Measurements from ENCODE around the gene ARMH1.

The ARMH1 gene

DNA sequence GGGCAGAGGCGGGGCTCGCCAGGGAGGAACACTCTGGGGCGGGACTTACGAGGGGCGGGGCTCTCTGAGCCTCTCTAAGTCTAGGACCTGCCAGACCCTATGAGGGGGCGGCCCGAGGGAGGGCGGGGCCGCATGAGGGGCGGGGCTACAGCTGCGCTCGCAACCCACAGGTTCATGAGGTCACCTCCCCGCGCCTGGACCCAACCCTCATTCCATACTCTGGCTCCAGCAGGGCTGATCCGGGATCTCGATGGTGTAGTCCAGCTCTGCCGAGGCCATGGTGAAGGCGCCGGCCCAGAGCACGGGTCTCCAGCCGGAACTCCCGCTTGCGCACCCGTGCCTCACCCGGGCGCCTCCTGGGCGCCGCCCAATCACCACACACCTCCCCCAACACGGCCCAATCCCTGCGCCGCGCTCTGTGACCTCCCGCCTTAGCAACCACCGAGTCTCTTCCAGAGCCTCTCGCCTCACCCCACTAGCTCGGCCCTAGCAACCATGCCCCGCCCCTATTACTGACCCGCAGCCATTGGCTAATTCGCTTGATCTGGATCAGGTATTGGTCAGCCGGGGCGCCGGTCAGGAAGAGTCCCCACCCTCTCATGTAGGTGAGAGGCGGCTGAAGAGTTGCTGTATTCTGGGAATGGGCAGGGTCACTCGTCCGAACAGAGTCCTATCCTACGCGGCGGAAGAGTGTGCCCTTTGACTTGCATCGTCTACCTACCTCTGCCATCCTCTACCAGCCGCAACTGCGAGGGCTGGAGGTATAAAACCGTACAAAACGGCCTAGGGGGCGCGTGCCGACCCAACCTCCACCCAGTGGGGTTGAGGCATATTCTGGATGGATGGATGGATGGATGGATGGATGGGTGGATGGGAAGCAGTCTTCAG is at the start of gene ARMH1, which contains the start of gene TMEM53:
Gene ARMH1, plus strand, starts transcription at position 602 of the 888 bp plus-strand sequence. CDS start 14,984 bp downstream, outside the sequence.
Gene TMEM53, minus strand, starts transcription at position 369 of the 888 bp plus-strand sequence. Its CDS starts 90 bp downstream, at position 279.
- peak; percentile 95 for FAIRE-seq

DNA sequence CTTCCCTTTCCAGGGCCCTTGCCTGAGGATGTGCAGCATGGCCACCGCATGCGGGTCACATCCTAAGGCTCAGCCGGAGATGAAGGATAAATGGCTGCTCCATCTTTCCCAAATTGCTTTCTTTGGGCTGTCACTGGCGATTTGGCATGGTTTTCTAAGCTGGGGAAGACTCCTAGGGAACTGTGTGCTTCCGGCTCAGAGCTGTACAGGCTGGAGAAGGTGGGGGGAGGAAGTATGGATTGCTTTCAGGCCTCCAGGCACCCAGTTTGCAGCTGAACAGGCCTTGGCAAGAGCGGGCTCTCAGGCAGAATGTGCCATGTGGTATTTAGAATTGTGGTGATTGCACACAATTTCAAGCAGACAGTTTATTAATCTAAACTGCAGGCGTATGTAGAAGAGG is 49.2 kb upstream of the ARMH1 start:
- no peak for FAIRE-seq

DNA sequence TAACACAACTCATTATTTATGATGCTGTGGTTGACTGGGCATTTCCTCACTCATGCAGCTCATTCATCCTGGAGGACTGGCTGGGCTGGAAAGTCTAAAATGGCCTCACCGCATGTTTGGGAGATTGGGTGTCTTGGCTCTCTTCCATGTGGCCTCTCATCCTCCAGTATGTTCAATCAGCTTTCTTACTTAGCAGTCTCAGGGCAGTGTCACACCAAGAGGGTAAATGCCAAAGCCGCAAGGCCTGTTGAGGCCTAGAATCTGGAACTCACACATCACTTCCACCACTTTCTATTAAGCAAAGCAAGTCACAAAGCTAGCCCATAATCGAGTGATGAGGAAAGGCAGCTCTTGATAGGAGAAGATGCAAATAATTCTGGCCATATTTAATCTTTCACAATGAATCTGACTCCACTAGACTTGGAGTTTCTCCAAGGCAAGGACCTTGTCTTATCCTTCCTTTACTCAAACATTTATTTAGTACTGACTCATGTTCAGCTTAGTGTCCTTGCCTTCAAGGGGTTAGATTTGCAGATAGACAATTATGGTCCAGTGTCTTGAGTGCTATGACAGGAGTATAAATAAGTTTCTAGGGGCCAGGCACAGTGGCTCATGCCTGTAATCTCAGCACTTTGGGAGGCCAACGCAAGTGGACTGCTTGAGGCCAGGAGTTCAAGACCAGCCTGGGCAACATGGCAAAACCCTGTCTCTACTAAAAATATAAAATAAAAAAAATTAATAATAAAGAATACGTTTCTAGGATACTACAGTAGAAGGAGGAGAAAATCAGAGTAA is 45.4 kb upstream of the ARMH1 start:
- no peak for FAIRE-seq

GRCh38 chr1:44630116-44630515 is 44.4 kb upstream of the ARMH1 start:
- no peak for FAIRE-seq

DNA sequence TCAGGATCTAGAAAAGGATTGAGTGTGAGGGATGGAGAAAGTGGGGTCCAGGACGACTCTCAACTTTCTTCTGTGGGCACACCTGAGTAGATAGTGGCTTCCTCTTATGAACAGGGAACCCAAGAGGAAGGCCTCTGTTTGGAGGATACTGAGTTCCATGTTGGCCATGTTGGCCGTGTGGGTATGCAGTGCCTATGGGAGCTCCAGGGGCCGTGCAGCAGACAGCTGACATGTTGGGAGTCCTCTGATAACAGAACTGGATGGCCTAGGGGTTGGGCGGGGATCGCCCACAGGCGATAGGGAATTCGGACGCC is 43.2 kb upstream of the ARMH1 start:
- FAIRE-seq, result no peak

DNA sequence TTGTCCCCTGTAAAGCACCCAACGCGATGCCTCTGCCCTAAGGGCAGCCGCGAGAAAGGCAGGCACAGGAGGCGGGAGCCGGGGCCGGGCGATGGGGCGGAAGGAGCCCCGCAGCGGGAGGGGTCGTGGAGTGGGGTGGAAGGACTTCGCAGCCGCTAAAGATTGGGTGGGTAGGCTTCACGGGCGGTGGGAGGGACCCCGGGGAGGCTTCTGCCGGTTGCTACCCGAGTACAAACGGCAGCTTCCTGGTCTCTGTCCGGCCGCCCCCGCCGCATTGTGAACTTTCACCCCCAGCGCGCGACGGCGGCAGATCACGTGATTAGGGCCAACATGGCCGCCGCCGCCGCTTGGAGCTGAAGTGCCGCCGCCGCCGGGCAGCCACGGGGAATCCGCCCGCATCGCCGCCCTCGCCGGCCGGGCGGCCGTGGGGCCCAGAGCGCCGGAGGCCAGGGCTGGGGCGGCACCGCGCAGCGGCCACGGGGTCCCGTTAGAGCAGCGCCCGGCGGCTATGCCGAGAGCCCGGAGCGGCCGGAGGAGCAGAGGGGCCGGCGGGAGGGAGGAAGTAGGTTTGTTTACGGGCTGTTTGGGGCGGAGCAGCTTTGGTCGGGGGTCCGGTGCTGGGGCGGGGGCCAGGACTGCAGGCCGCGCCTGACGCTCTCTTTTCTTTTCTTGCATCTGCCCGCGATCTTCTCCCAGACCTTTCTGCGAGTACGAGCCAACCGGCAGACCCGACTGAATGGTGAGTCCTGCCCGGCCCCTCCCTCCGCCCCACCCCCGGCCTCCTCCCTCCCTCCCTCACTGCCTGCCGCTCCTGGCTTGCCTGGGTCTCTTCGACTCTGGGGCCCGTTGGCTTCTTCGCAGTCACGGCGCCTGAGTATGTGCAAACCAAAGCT is 42.6 kb upstream of the ARMH1 start:
- no peak for FAIRE-seq

DNA sequence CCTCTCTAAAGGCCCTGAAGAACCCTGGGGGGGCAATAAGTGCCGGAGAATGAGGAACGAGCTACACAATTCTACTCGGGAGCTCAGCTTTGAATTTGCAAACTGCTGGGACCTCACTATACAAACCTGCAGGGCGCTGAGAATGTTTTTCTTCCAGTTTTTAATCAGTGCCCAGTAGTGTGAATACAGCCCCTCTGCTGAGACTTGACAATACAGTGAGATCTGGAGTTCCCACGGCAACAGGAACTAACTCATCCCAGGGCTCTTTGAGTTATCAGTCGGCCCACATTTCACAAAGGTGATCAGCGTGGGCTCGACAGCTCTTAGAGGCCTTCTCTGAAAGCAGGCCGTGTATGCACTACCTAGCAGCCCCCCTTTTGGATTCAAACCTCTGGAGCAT is 41.9 kb upstream of the ARMH1 start:
- no peak for FAIRE-seq

DNA sequence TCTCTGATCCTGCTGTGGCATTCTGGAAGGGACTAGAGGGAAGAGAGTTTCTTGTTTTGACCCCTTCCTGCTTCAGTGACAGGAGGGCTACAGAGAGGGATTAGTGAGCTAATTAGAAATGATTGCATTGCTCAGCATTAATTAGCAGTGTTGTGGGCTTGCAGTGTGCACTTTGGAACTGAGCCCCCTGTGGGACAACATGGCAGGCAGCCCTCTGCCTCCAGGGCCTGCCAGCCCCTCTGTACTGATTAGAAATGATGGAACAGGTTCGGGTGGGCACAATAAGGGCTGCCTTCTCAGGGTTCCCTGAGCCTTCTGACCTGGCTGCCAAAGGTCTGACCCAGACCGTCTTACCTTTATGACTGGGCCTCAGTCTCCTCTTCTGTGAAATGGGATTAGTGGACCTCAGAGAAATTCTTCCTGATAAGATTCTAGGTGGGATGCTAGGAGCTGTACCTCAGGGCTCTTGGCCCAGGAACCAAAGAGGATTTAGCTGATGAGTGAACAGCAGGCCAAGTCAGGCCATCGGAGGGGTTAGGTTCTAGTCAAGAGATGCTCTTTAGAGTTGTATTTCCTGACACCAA is 39.8 kb upstream of the ARMH1 start:
- FAIRE-seq, result no peak

- FAIRE-seq, result no peak
Observed at GRCh38 chr1:44635439-44635838, 39.1 kb upstream of the ARMH1 start.

- no peak for FAIRE-seq
Observed at GRCh38 chr1:44636083-44636687, 38.3 kb upstream of the ARMH1 start.

DNA sequence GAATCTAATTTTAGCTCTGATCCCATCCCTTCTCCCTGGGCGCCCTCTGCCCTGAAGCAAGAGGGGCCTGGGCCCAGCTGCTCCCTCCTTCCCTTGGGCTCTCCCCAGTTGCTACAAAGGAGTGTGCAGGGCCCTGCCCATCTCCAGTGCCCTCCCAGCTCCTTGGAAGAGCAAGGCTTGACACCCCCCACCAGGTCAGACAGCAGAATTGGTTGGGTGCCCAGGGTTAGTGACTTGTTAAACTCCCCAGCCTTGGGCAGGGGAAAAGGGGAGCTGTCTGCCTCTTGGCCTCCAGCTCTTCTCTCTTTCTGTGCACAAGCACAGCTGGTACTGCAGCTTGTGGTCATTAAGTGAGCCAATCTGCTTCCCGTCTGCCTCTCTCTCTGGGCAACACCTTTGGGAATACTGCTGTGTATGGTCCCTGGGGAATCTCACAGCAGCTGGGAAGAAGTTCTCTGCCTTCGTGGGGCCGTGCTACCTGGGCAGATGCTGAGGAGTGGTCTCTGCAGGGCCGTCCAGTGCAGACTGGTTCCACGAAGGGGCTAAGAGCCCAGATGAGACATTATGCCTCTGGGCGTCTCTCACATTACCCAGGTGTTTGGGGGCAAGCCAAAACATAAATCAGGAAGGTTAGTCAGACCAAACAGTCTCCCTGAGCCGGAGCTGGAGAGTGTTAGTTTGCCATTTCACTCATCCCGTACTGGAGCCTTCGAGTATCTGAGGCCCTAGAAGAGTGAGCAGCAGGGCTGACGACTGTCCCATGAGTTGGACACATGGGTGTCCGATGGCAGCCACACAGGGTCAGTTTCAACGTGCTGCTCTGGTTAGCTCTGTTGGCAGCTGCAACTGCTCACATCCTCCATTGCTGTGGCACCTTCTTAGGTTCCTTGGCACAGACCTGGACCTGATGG is 37.6 kb upstream of the ARMH1 start:
- no peak for FAIRE-seq

GRCh38 chr1:44637702-44638411 is 36.7 kb upstream of the ARMH1 start:
- no peak for FAIRE-seq

- no peak for FAIRE-seq
Observed at GRCh38 chr1:44640200-44640853, 34.2 kb upstream of the ARMH1 start.

DNA sequence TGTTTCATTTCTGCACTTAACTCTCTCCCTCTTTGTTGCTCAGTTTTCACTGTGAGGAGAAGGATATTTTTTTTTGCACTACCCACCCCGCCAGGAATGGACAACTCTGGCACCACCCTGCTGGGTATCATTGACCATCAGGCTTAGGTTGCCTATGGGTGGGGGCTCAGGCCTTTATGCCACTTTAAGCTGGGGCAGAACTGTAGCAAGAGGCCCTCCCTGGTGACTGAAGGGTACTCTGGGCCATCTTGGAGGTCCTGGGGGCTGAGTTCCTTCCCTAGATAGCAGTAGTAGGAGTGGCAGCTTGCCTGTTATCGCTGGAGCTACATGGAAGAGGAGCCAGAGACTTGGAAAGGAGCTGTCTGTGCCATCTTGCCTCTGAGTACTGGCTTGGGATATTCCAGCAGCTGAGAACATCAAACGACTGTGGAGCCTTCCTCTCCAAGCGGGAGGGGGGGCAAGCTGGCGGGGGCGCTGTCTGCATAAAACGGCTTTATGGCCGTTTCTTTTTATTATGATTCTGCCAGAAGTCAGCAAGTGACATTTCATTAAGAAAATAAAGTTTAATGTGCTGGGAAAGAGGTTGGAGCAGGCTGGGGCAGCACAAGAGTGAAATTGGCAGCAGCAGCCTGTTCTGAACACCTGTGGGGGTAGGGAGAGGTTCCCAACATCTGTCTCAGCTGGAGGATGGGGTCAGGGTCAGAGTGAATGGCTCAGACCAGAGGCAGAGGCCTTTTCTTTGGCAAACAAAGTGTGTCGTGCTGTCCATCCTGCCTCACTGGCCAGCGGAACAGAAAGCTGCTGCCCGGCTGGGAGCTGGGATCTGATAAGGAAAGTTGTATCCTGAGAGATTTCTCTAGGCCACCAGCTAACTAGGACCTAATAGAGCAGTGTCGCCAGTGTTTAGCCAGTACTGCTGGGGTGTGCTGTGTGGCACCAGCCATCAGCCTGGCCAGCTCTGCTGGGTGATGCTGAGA is 33.1 kb upstream of the ARMH1 start:
- no peak for FAIRE-seq

GRCh38 chr1:44642255-44642654 is 32.3 kb upstream of the ARMH1 start:
- FAIRE-seq, result no peak

DNA sequence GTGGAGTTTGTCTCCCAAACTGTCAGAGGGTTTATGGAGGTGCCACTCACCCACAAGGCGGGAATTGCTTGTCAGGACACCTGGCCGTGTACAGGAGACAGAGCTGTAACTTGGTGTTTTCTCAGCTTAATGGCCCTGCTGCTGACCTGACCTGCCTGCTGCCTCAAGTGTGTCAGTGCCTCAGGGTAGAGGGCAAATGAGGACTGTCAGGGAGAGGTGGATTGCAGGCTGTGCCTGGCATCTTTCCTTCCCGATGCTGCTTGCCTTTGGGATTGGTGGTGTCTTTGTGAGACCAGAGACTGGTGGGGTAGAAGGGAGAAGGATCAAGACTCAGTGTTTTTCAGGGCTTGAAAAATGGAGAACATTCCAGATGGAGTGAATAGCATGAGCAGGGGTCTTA is 31.6 kb upstream of the ARMH1 start:
- no peak for FAIRE-seq

- no peak for FAIRE-seq
Observed at GRCh38 chr1:44643721-44644334, 30.7 kb upstream of the ARMH1 start.

DNA sequence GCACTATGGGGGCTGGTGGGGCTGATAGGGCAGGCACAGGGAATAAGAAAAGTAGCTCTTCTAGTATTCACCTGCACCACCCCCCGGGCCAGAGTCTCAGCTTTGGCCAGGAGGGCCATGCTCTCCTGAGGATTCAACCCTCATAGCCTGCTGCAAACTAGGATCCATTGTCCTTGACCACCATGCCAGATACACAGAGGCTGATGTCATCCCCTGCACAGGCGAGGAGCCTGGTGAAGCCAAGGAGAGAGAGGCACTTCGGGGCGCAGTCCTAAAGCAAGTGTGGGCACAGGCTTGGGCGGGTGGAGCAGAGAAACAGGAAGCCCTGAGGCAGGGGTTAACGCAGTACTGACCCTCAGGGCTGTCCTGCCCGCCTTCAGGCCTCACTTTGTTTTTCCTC is 29.7 kb upstream of the ARMH1 start:
- FAIRE-seq, result no peak

Measured in A204.1 (cell line).